Mesenchymal stem cell (in vitro differentiated cells and primary cell): ENCODE data around the gene IL6ST.

Experiments used
- DNase-seq: peaks from one replicate; pipeline ENCODE4 v3.0.0-alpha.2; 2013
- H2AFZ ChIP-seq: one replicate; pipeline ENCODE4 v1.6.1; 2013; ENCODE audit warnings: low read depth, mild to moderate bottlenecking, control low read depth, inconsistent platforms, low read length, moderate library complexity
- H2AK5ac ChIP-seq: 2 replicates; pipeline ENCODE4 v1.6.1; 2013; ENCODE audit warnings: low read length, moderate library complexity, mild to moderate bottlenecking, inconsistent platforms; ENCODE audit not compliant: severe bottlenecking
- H2BK120ac ChIP-seq: one replicate; pipeline ENCODE4 v1.6.1; 2013; ENCODE audit warnings: low read depth, mild to moderate bottlenecking, inconsistent platforms, low read length, moderate library complexity
- H2BK12ac ChIP-seq, 2 experiments: one replicate each; pipeline ENCODE4 v1.6.1; 2013; ENCODE audit warnings: inconsistent platforms in 2 of 2, low read length in 2 of 2, mild to moderate bottlenecking in 2 of 2, moderate library complexity in 2 of 2, control low read depth in 1 of 2
- H2BK15ac ChIP-seq: one replicate; pipeline ENCODE4 v1.6.1; 2013; ENCODE audit warnings: mild to moderate bottlenecking, low read depth, inconsistent platforms; ENCODE audit not compliant: poor library complexity, severe bottlenecking
- H2BK5ac ChIP-seq: 2 replicates; pipeline ENCODE4 v1.6.1; 2013; ENCODE audit warnings: low read depth, mild to moderate bottlenecking, low read length, control low read depth, inconsistent platforms; ENCODE audit not compliant: poor library complexity, severe bottlenecking
- H3K14ac ChIP-seq, 2 experiments: one replicate each; pipeline ENCODE4 v1.6.1; 2013; ENCODE audit warnings: inconsistent platforms in 2 of 2, low read length in 2 of 2, control low read depth in 1 of 2, mild to moderate bottlenecking in 1 of 2, moderate library complexity in 1 of 2
- H3K18ac ChIP-seq, 2 experiments: one replicate each; pipeline ENCODE4 v1.6.1; 2013; ENCODE audit warnings: inconsistent platforms in 2 of 2, low read length in 2 of 2, control low read depth in 1 of 2, low read depth in 1 of 2, mild to moderate bottlenecking in 1 of 2
- H3K23ac ChIP-seq, 2 experiments: one replicate each; pipeline ENCODE4 v1.6.1; 2013; ENCODE audit warnings: inconsistent platforms in 2 of 2, low read length in 2 of 2, mild to moderate bottlenecking in 2 of 2, moderate library complexity in 2 of 2, control low read depth in 1 of 2
- H3K27ac ChIP-seq: 2 replicates; pipeline ENCODE4 v1.5.1; 2013; ENCODE audit warnings: mild to moderate bottlenecking, moderate library complexity, low read length, control low read depth, inconsistent platforms; ENCODE audit not compliant: poor library complexity, severe bottlenecking
- H3K27me3 ChIP-seq, 2 experiments: 2 replicates each; pipeline versions ENCODE4 v1.6.1 to v1.7.0; 2013; ENCODE audit warnings: low read length in 2 of 2, mild to moderate bottlenecking in 2 of 2, moderate library complexity in 2 of 2, control low read depth in 1 of 2, inconsistent platforms in 1 of 2; ENCODE audit not compliant: control insufficient read depth in 1 of 2, insufficient read depth in 1 of 2
- H3K36me3 ChIP-seq, 2 experiments: 2 replicates each; pipeline versions ENCODE4 v1.6.1 to v1.7.0; 2013; ENCODE audit warnings: low read length in 2 of 2, control low read depth in 1 of 2, inconsistent platforms in 1 of 2, low read depth in 1 of 2, mild to moderate bottlenecking in 1 of 2; ENCODE audit not compliant: insufficient read depth in 2 of 2, control insufficient read depth in 1 of 2
- H3K4ac ChIP-seq, 2 experiments: one replicate each; pipeline ENCODE4 v1.6.1; 2013; ENCODE audit warnings: inconsistent platforms in 2 of 2, low read length in 2 of 2, mild to moderate bottlenecking in 2 of 2, moderate library complexity in 2 of 2, control low read depth in 1 of 2, low read depth in 1 of 2
- H3K4me1 ChIP-seq: 2 replicates; pipeline ENCODE4 v1.6.1; 2013; ENCODE audit warnings: low read depth, low read length, control low read depth; ENCODE audit not compliant: control insufficient read depth, insufficient read depth
- H3K4me2 ChIP-seq: 2 replicates; pipeline ENCODE4 v1.6.1; 2013; ENCODE audit warnings: low read length, mild to moderate bottlenecking, inconsistent platforms; ENCODE audit not compliant: poor library complexity, severe bottlenecking
- H3K4me3 ChIP-seq, 2 experiments: 2 replicates each; pipeline versions ENCODE4 v1.5.1 to v1.7.0; 2013; ENCODE audit warnings: low read length in 2 of 2, mild to moderate bottlenecking in 2 of 2, control low read depth in 1 of 2, low read depth in 1 of 2; ENCODE audit not compliant: insufficient read depth in 1 of 2
- H3K79me1 ChIP-seq: replicated peaks from 2 replicates; pipeline ENCODE4 v1.6.1; 2013; ENCODE audit warnings: mild to moderate bottlenecking, control low read depth, low read length, inconsistent platforms; ENCODE audit not compliant: poor library complexity, severe bottlenecking
- H3K9ac ChIP-seq: 2 replicates; pipeline ENCODE4 v1.7.0; 2013; ENCODE audit warnings: mild to moderate bottlenecking, low read length, moderate library complexity
- H3K9me3 ChIP-seq: 2 replicates; pipeline ENCODE4 v1.7.0; 2013; ENCODE audit warnings: mild to moderate bottlenecking, low read length; ENCODE audit not compliant: control insufficient read depth
- H4K8ac ChIP-seq: one replicate; pipeline ENCODE4 v1.6.1; 2013; ENCODE audit warnings: inconsistent platforms, mild to moderate bottlenecking, low read length, moderate library complexity
- H4K91ac ChIP-seq: one replicate; pipeline ENCODE4 v1.6.1; 2013; ENCODE audit warnings: mild to moderate bottlenecking, low read length, inconsistent platforms
- WGBS: methylation state at CpG from one replicate; pipeline ENCODE4 v1.1.7; 2013; ENCODE audit warnings: mixed read lengths; 5-methylcytosine and 5-hydroxymethylcytosine counted together

The IL6ST gene

GRCh38 chr5:55982957-55983381 is 11.8 kb downstream of the IL6ST start:
- Histone ChIP-seq H3K14ac (no peak overlapping the region), H3K4ac (no peak overlapping the region), H4K8ac (no peak overlapping the region), H3K36me3 (peaks cover 3 to 67% of the 10 kb centered on the region in 2 experiments), H4K91ac (no peak overlapping the region), H2BK15ac (no peak overlapping the region), H3K27me3 (no peaks in the 10 kb centered on the region), H3K18ac (peak overlapping the region in 1 of 2 experiments; percentile 49), H2AK5ac (no peak overlapping the region), H3K4me3 (peak overlapping the region in 1 of 2 experiments; percentile 11), H3K9me3 (no peaks in the 10 kb centered on the region), H3K79me1 (peaks cover 13% of the 10 kb centered on the region), H3K4me1 (no peaks in the 10 kb centered on the region), H2BK12ac (no peak overlapping the region), H3K27ac (no peak overlapping the region), H3K9ac (peak overlapping the region; percentile 54), H3K23ac (no peak overlapping the region), H2BK5ac (no peak overlapping the region), H2AFZ (no peak overlapping the region), H2BK120ac (no peak overlapping the region), H3K4me2 (no peak overlapping the region)
- no peak for DNase-seq
- 92% methylated on average over 5 of the region's 5 CpGs for WGBS

GRCh38 chr5:55973296-55973695 is 21.5 kb downstream of the IL6ST start:
- no peak for DNase-seq
- WGBS = 61% methylated on average over 4 of the region's 4 CpGs

GRCh38 chr5:55969956-55970355 is 24.8 kb downstream of the IL6ST start:
- H4K8ac ChIP-seq = no peak overlapping the region
- peak; percentile 57 for DNase-seq
- H2AK5ac ChIP-seq = no peak overlapping the region
- H3K18ac ChIP-seq = peak overlapping the region in 1 of 2 experiments; percentile 24
- H3K4me2 ChIP-seq = no peak overlapping the region
- no peak overlapping the region for H3K14ac ChIP-seq
- H2BK5ac ChIP-seq = no peak overlapping the region
- no peak overlapping the region for H2AFZ ChIP-seq
- no peak overlapping the region for H2BK15ac ChIP-seq
- H3K9ac ChIP-seq = peak overlapping the region; percentile 1
- H3K9me3 ChIP-seq = no peaks in the 10 kb centered on the region
- H3K79me1 ChIP-seq = peaks cover 15% of the 10 kb centered on the region
- no peak overlapping the region for H2BK12ac ChIP-seq
- 0% methylated on average over 1 of the region's 1 CpG for WGBS
- H3K27ac ChIP-seq = no peak overlapping the region
- peaks cover 6 to 96% of the 10 kb centered on the region in 2 experiments for H3K36me3 ChIP-seq
- no peak overlapping the region for H3K4ac ChIP-seq
- H3K4me1 ChIP-seq = no peaks in the 10 kb centered on the region
- H3K23ac ChIP-seq = no peak overlapping the region
- H3K27me3 ChIP-seq = no peaks in the 10 kb centered on the region
- H2BK120ac ChIP-seq = no peak overlapping the region
- no peak overlapping the region for H3K4me3 ChIP-seq
- no peak overlapping the region for H4K91ac ChIP-seq

More at GRCh38 chr5:55973296-55973695, 21.5 kb downstream of the IL6ST start:
- Histone ChIP-seq H3K27ac (no peak overlapping the region), H3K23ac (no peak overlapping the region), H2BK15ac (no peak overlapping the region), H3K36me3 (peaks cover 14 to 95% of the 10 kb centered on the region in 2 experiments), H2AFZ (no peak overlapping the region), H3K27me3 (no peaks in the 10 kb centered on the region), H3K79me1 (peaks cover 21% of the 10 kb centered on the region), H3K9me3 (no peaks in the 10 kb centered on the region), H3K18ac (no peak overlapping the region), H2AK5ac (no peak overlapping the region), H3K9ac (no peak overlapping the region), H3K4me1 (no peaks in the 10 kb centered on the region), H3K4me2 (no peak overlapping the region), H2BK12ac (no peak overlapping the region), H4K91ac (no peak overlapping the region), H2BK120ac (no peak overlapping the region), H3K4ac (no peak overlapping the region), H3K14ac (no peak overlapping the region), H2BK5ac (no peak overlapping the region), H3K4me3 (no peak overlapping the region), H4K8ac (no peak overlapping the region)

- no peak overlapping the region for H3K18ac ChIP-seq
- no peak overlapping the region for H3K23ac ChIP-seq
- no peak for DNase-seq
These were observed 28.5 kb downstream of the IL6ST start for GRCh38 chr5:55966284-55966683.

More at GRCh38 chr5:55966284-55966683, 28.5 kb downstream of the IL6ST start:
- Histone ChIP-seq H2BK5ac (no peak overlapping the region), H3K4me2 (no peak overlapping the region), H3K9ac (no peak overlapping the region), H3K36me3 (peaks cover 2 to 97% of the 10 kb centered on the region in 2 experiments), H4K91ac (no peak overlapping the region), H3K4ac (no peak overlapping the region), H2BK120ac (no peak overlapping the region), H3K79me1 (peaks cover 8% of the 10 kb centered on the region), H2AFZ (no peak overlapping the region), H2BK15ac (no peak overlapping the region), H3K27ac (no peak overlapping the region), H3K14ac (no peak overlapping the region), H3K4me1 (no peaks in the 10 kb centered on the region), H4K8ac (no peak overlapping the region), H3K27me3 (no peaks in the 10 kb centered on the region), H2AK5ac (no peak overlapping the region), H3K4me3 (no peak overlapping the region), H2BK12ac (no peak overlapping the region), H3K9me3 (no peaks in the 10 kb centered on the region)
